ENCODE data around the gene GLYR1. TPM values are rescaled to one million over a fixed set of nuclear protein-coding genes. Genes with fewer than 3 reads are reported as not detected.
A peak's percentile ranks its signal among the peaks of the same experiment; 100 is the strongest.
"Not testable (repeated sequence)": the region's sequence is repeated elsewhere in the genome, so short reads cannot be mapped to it uniquely, and the experiment has no call there.

The GLYR1 gene
- total RNA-seq, 1 experiment from 2014 or later = 47.5 TPM

GRCh38 chr16:4788910-4789309, 58.2 kb downstream of the GLYR1 start:
- DNase-seq (ENCODE audit: low spot score) = no peak

GRCh38 chr16:4788489-4788889, 58.6 kb downstream of the GLYR1 start:
- DNase-seq (ENCODE audit: low spot score) = no peak

GRCh38 chr16:4787627-4788482, 59.2 kb downstream of the GLYR1 start, which contains the start of gene SEPTIN12:
Gene SEPTIN12 (minus strand): TSS chr16:4788345. CDS start chr16:4787645, 700 bp downstream.
- DNase-seq (ENCODE audit: low spot score) = no peak

GRCh38 chr16:4787068-4787467, 60.0 kb downstream of the GLYR1 start:
- no peak for DNase-seq (ENCODE audit: low spot score)

- DNase-seq (ENCODE audit: low spot score) = no peak
Observed at GRCh38 chr16:4785758-4786433, 61.2 kb downstream of the GLYR1 start.

- not testable (repeated sequence) for DNase-seq (ENCODE audit: low spot score)
Observed at GRCh38 chr16:4784444-4784987, 62.6 kb downstream of the GLYR1 start.

GRCh38 chr16:4783951-4784336, 63.1 kb downstream of the GLYR1 start:
- DNase-seq (ENCODE audit: low spot score) = no peak

GRCh38 chr16:4783251-4783950, 63.7 kb downstream of the GLYR1 start:
- DNase-seq (ENCODE audit: low spot score) = no peak

- peak; percentile 48 for DNase-seq (ENCODE audit: low spot score)
Observed at GRCh38 chr16:4780235-4780634, 66.9 kb downstream of the GLYR1 start.

- DNase-seq (ENCODE audit: low spot score) = no peak
Observed at GRCh38 chr16:4778050-4778392, 69.1 kb downstream of the GLYR1 start.

GRCh38 chr16:4777339-4778049, 69.6 kb downstream of the GLYR1 start:
- no peak for DNase-seq (ENCODE audit: low spot score)

GRCh38 chr16:4776141-4776705, 70.9 kb downstream of the GLYR1 start:
- no peak for DNase-seq (ENCODE audit: low spot score)

GRCh38 chr16:4775005-4775404, 72.1 kb downstream of the GLYR1 start:
- DNase-seq (ENCODE audit: low spot score) = no peak

- DNase-seq (ENCODE audit: low spot score) = no peak
Observed at GRCh38 chr16:4772351-4772750, 74.7 kb downstream of the GLYR1 start.

GRCh38 chr16:4771646-4772045, 75.4 kb downstream of the GLYR1 start:
- DNase-seq (ENCODE audit: low spot score) = no peak

- DNase-seq (ENCODE audit: low spot score) = no peak
Observed at GRCh38 chr16:4769306-4769638, 77.8 kb downstream of the GLYR1 start.

GRCh38 chr16:4768549-4769305, 78.4 kb downstream of the GLYR1 start:
- DNase-seq (ENCODE audit: low spot score) = peak; percentile 90

- peak; percentile 13 for DNase-seq (ENCODE audit: low spot score)
Observed at GRCh38 chr16:4767872-4768548, 79.1 kb downstream of the GLYR1 start.

- peak; percentile 94 for DNase-seq (ENCODE audit: low spot score)
Observed at GRCh38 chr16:4766875-4767628, 80.0 kb downstream of the GLYR1 start, which contains the start of gene ZNF500. Gene ZNF500 (minus strand): TSS chr16:4767162. CDS start chr16:4765978, 1,184 bp downstream.
